ENCODE results near the gene IFNE.
"Not testable (repeated sequence)": the region's sequence is repeated elsewhere in the genome, so short reads cannot be mapped to it uniquely, and the experiment has no call there.

The IFNE gene

GRCh38 chr9:21491756-21492155 is 9.6 kb upstream of the IFNE start:
- DNase-seq = no peak

- no peak for DNase-seq
These were observed 550 bp downstream of the IFNE start for GRCh38 chr9:21481470-21482056.

- no peak for DNase-seq
These were observed 2.9 kb downstream of the IFNE start for GRCh38 chr9:21479152-21479702.

- no peak for DNase-seq
These were observed 4.6 kb downstream of the IFNE start for GRCh38 chr9:21477466-21477865.

- no peak for DNase-seq
These were observed 8.9 kb downstream of the IFNE start for GRCh38 chr9:21473236-21473635.

GRCh38 chr9:21470126-21470525 is 12.0 kb downstream of the IFNE start:
- DNase-seq = no peak

- no peak for DNase-seq
These were observed 16.1 kb downstream of the IFNE start for GRCh38 chr9:21465859-21466518.

GRCh38 chr9:21465138-21465537 is 17.0 kb downstream of the IFNE start:
- no peak for DNase-seq

GRCh38 chr9:21461377-21461776 is 20.7 kb downstream of the IFNE start:
- no peak for DNase-seq

- no peak for DNase-seq
These were observed 26.8 kb downstream of the IFNE start for GRCh38 chr9:21455320-21455719.

GRCh38 chr9:21454149-21454548 is 28.0 kb downstream of the IFNE start:
- no peak for DNase-seq

GRCh38 chr9:21452681-21453080 is 29.4 kb downstream of the IFNE start:
- no peak for DNase-seq

- no peak for DNase-seq
These were observed 31.2 kb downstream of the IFNE start for GRCh38 chr9:21450733-21451394.

GRCh38 chr9:21449312-21449711 is 32.8 kb downstream of the IFNE start:
- DNase-seq = not testable (repeated sequence)

GRCh38 chr9:21443849-21444625 is 38.1 kb downstream of the IFNE start:
- no peak for DNase-seq

GRCh38 chr9:21440139-21440538 is 42.0 kb downstream of the IFNE start, which contains the start of gene IFNA1:
Gene IFNA1 (plus strand): TSS chr9:21440439. CDS start chr9:21440508, 69 bp downstream.
- no peak for DNase-seq

- DNase-seq = not testable (repeated sequence)
These were observed 47.1 kb downstream of the IFNE start for GRCh38 chr9:21435015-21435383.

GRCh38 chr9:21434202-21435014 is 47.7 kb downstream of the IFNE start:
- DNase-seq = peak; percentile 18

- DNase-seq = no peak
These were observed 49.3 kb downstream of the IFNE start for GRCh38 chr9:21432672-21433425.
